ENCODE data around the gene PRPSAP2.

- no peak for TF ChIP-seq EZH2 (IDR thresholded peaks at IDR 0.05; ENCODE audit: low read length)
- no peak for TF ChIP-seq CTCF (optimal IDR thresholded peaks at IDR 0.05 in 1 of 3, IDR thresholded peaks at IDR 0.05 in 1 of 3, conservative IDR thresholded peaks at IDR 0.05 in 1 of 3; ENCODE audit: extremely low read depth in 1 of 3, insufficient read depth in 2 of 3, low read length in 3 of 3)
Observed at GRCh38 chr17:18971801-18972200, 113.9 kb downstream of the PRPSAP2 start.
